AG04449 (cell line): ENCODE data around the gene SGCG.

Experiments used
- CTCF ChIA-PET: fragments of 350-600 bp; formaldehyde crosslinking; extraction: SDS; loops from one replicate; lab custom pipeline; 2021; ENCODE audit warnings: antibody characterized with exemption; lab: Yijun Ruan, JAX
- POLR2A ChIA-PET: fragments of 400-600, 350-600 bp; formaldehyde crosslinking; extraction: SDS; loops from one replicate; lab custom pipeline; 2020; ENCODE audit warnings: antibody characterized with exemption, inconsistent platforms; lab: Yijun Ruan, JAX
- DNase-seq: peaks from one replicate; pipeline ENCODE4 v3.0.0-alpha.2; 2010; ENCODE audit warnings: low read depth, low spot score
- H3K4me3 ChIP-seq: 2 replicates; pipeline ENCODE4 v1.5.1; 2011; ENCODE audit warnings: low read depth, mild to moderate bottlenecking, control low read depth, low read length
- TF ChIP-seq, protein P1 (sequence below): IDR thresholded peaks from one replicate; pipeline ENCODE4 v1.5.1; 2011; ENCODE audit warnings: mild to moderate bottlenecking, moderate library complexity, low read length, control low read depth, inconsistent platforms; ENCODE audit not compliant: insufficient read depth; ENCODE audit errors: missing control alignments

The SGCG gene

DNA sequence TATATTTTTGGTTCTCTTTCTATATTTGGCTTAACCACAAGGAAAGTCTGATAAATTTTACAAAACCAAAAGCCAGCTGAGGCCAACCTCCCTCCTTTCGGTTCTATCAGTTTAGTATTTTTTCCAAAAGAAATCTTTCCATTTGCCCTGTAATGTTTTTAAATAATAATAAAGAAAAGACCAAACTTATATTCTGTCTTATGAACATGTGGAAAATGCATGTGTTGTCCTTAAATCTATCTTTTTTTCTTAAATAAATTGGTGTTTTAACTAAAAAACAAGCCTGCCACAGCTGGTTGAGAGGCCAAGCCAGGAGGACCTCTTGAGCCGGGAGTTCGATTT is 139.1 kb downstream of the SGCG start:
- ChIA-PET CTCF (interaction anchor here (0.8 to 4.5 kb wide), 8 partner anchors 8 to 1686 kb away, joined by 3 to 48 read pairs (median 4); no protein-coding TSS in a partner anchor), POLR2A (no interaction called here)
- H3K4me3 ChIP-seq: no peak overlapping the region
- TF ChIP-seq, protein P1, sequence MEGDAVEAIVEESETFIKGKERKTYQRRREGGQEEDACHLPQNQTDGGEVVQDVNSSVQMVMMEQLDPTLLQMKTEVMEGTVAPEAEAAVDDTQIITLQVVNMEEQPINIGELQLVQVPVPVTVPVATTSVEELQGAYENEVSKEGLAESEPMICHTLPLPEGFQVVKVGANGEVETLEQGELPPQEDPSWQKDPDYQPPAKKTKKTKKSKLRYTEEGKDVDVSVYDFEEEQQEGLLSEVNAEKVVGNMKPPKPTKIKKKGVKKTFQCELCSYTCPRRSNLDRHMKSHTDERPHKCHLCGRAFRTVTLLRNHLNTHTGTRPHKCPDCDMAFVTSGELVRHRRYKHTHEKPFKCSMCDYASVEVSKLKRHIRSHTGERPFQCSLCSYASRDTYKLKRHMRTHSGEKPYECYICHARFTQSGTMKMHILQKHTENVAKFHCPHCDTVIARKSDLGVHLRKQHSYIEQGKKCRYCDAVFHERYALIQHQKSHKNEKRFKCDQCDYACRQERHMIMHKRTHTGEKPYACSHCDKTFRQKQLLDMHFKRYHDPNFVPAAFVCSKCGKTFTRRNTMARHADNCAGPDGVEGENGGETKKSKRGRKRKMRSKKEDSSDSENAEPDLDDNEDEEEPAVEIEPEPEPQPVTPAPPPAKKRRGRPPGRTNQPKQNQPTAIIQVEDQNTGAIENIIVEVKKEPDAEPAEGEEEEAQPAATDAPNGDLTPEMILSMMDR: no peak
- DNase-seq: no peak

DNA sequence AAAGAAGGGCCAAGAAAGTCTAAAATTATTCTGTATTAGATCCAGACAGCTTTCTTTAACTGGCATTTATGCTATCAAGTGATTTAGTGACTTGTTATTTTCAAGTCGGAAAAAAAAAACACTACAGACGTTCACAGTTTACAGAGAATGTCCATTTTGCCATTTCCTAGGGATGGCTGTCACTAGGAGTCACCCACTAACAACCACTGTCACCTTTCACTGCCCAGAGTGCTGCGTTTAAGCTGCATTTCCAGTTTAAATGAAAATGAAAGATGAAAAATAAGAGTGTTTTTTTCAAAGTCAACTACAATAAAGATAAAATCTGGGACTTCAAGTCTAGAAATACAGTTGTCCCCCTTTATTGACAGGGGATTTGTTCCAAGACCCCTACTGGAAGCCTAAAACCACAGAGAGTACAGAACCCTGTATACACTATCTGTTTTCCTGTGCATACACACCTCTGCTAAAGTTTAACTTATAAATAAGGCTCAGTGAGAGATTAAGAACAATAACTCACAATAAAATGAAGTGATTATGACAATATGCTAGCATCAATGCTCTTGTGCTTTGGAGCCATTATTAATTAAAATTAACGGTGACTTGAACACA is 140.3 kb downstream of the SGCG start:
- ChIA-PET CTCF (interaction anchor here (0.6 to 4.5 kb wide), 8 partner anchors 17 to 1717 kb away, joined by 3 to 48 read pairs (median 3); partner anchors contain the start of gene MICU2), POLR2A (interaction anchor here (1.3 kb wide), 1 partner anchor 34 kb away, joined by 3 read pairs; no protein-coding TSS in a partner anchor)
- H3K4me3 ChIP-seq: no peak overlapping the region

DNA sequence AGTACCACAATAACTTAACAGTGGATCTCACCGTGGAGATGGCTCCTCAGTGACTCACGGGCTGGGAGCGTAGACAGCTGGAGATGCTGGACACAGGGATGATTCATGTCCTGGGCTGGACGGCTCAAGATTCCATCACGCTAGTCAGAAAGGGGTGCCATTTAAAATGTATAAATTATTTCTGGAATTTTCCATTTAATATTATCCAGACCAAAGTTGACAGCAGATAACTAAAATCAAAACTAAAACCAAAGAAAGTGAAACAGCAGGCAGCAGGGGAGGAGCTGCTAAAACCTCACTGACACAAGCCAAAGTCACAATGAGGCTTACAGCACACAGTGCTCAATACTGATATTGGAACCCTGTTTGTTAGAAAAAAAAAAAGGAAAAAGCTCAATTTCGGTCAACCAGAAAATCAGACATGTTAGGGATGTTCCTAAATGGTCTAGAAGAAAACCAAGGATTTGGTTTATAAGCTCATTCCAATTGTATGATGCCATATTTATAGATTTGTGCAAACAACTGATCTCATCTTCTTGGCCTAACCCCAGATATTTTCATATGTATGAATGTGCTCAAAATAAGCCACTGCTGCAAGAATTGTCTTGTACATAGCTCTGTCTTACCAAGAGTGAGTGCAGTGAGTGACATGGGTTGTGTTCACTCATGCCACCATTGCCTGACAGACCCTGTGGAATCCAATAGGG is 140.9 kb downstream of the SGCG start:
- DNase-seq: peak; percentile 76
- peak overlapping the region; percentile 46 for H3K4me3 ChIP-seq
- POLR2A ChIA-PET: interaction anchor here (0.6 to 1.3 kb wide), 2 partner anchors 31 to 33 kb away, joined by 3 read pairs; no protein-coding TSS in a partner anchor
- CTCF ChIA-PET: interaction anchor here (0.7 to 4.5 kb wide), 8 partner anchors 9 to 1718 kb away, joined by 3 to 48 read pairs (median 3); partner anchors contain the start of gene MICU2
- TF ChIP-seq, protein P1: no peak

More for the DNA sequence above, 140.3 kb downstream of the SGCG start:
- DNase-seq: no peak
- TF ChIP-seq, protein P1: no peak

DNA sequence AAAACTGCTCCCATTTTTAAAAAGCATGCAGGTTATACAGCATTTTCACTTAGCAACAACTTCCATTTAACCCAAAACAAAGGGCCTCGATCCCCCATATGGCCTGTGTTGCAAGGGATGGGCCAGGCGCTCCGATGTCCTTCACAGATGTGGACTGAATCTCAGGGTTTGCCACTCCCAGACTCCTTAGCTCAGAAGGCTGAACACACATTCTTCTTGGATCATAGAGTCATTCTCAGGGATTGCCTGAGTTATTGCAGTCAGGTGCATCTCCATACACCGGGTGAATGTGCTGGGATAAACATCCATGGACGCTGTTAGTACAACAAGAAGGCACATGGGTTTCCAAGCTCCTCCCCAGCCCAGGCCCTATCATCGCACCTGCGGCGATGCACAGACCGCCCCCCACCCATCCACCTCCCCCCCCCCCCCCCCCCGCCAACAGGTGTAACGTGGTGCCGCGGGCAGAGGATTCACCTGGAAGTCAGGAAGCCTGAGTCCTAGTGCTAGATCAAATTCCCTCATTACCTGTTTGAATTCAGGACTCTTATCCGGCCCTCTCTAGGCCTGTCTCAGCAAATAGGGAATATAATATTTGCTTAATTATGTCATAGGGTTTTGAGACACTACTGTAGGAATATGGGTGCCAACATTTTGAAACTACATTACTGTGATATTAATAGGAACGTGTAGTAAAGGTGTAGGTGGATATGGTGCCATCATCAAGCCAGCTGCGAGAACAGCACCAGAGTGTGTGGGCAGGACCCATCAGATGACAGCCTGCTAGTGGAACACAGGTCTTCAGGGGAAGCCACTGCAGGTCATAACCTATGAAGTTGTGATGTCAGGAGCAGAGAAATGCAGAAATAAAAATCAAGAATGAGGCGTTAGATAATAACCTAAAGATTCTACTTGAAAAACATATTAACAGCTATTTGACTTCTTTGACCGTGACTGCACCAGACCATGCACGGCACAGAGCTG is 141.9 kb downstream of the SGCG start:
- H3K4me3 ChIP-seq: peak overlapping the region; percentile 33
- ChIA-PET CTCF (interaction anchor here (0.7 to 4.5 kb wide), 6 partner anchors 8 to 1685 kb away, joined by 3 to 48 read pairs (median 3); no protein-coding TSS in a partner anchor), POLR2A (interaction anchor here (0.6 to 1.3 kb wide), 2 partner anchors 30 to 32 kb away, joined by 3 read pairs; no protein-coding TSS in a partner anchor)
- DNase-seq: no peak
- TF ChIP-seq, protein P1: no peak

DNA sequence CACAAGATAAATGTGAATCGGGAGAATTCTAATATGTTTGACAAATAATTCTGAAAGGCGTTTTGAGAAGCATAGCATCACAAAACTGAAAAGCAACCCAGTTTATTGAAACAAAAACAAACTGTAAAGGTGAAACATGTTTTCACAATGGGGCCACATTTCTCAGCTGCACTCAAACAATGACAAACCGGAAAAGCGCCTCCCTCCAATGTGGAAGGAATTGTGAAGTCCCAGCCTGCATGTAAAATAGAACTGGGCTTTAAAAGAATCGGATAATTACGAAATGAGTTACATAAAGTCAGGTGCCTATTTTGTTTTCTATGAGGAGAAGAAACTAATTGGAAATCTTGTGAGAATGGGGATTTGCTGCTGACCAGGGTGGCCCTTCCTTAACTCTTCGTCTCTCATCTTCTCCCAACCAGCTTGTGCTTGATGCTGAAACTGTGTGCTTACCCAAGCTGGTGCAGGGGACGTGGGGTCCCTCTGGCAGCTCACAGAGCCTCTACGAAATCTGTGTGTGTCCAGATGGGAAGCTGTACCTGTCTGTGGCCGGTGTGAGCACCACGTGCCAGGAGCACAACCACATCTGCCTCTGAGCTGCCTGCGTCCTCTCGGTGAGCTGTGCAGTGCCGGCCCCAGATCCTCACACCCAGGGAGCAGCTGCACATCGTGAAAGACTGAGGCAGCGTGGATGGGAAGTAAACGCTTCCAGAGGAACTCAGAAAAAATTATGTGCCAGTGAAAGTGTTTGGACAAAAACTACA is 143.3 kb downstream of the SGCG start:
- H3K4me3 ChIP-seq: no peak overlapping the region
- POLR2A ChIA-PET: interaction anchor here (1.5 kb wide), 1 partner anchor 1721 kb away, joined by 3 read pairs; no protein-coding TSS in a partner anchor
- TF ChIP-seq, protein P1: no peak
- CTCF ChIA-PET: no interaction called here
- no peak for DNase-seq
